H1 (cell line): ENCODE results near the gene ERH. TPM values are rescaled to one million over a fixed set of nuclear protein-coding genes. Genes with fewer than 3 reads are reported as not detected.

ENCODE experiments used
- CHD1 ChIP-seq: IDR thresholded peaks from 2 replicates; pipeline ENCODE4 v1.6.1; 2012; ENCODE audit warnings: low read depth, low read length, improper control_type of control experiment
- CTCF ChIP-seq, 3 experiments: IDR thresholded peaks; 1 replicate in 2 of 3; 2 replicates in 1 of 3; pipeline versions ENCODE4 v1.5.1 to v1.6.1; 2011; ENCODE audit warnings: low read length in 3 of 3, mild to moderate bottlenecking in 3 of 3, inconsistent platforms in 2 of 3, low read depth in 1 of 3, moderate library complexity in 1 of 3; ENCODE audit not compliant: insufficient read depth in 1 of 3; ENCODE audit errors: control extremely low read depth in 1 of 3
- TAF7 ChIP-seq: optimal IDR thresholded peaks from 2 replicates; pipeline ENCODE3; 2011; ENCODE audit warnings: low read depth, mild to moderate bottlenecking, inconsistent platforms, low read length, moderate library complexity, borderline replicate concordance
- TBP ChIP-seq: IDR thresholded peaks from 2 replicates; pipeline ENCODE4 v1.6.1; 2011; ENCODE audit warnings: low read depth, low read length, improper control_type of control experiment
- polyA plus RNA-seq, 7 experiments: library from polyadenylated mRNA; depleted of rRNA in 3 of 7; stranded (reverse) in 5 of 7; unstranded in 2 of 7; fragments of >200 nt in 5 of 7; fragments of 200-250 nt in 2 of 7; gene quantifications; 1 replicate in 5 of 7; 2 replicates in 1 of 7; 4 replicates in 1 of 7; pipeline versions ENCODE4 v1.2.1 to v1.2.3, GENCODE V29; 2011 to 2013; ENCODE audit warnings: missing spikeins in 2 of 7, mixed read lengths in 2 of 7
- total RNA-seq: library from RNA; stranded (reverse); fragmentation: NEBNext Ultra II Directional; extraction: Animal tissue kit (Norgen Biotek cat#: 25700); gene quantifications from 2 replicates; pipeline ENCODE4 v1.2.1, GENCODE V29; 2021

Gene ERH
- total and polyA plus RNA-seq, 2 of the 8 experiments (the other 6 are each of a cell fraction or from before 2014, with no cell fraction given), result 329 to 454 TPM

GRCh38 chr14:69332782-69333395 is 65.2 kb downstream of the ERH start (continued):
- TF ChIP-seq CTCF (IDR thresholded peaks at IDR 0.05; ENCODE audit: control extremely low read depth in 1 of 3, insufficient read depth in 1 of 3, low read depth in 1 of 3, low read length in 3 of 3), result no peak
- no peak for TF ChIP-seq CHD1
- TF ChIP-seq TBP, result no peak
- no peak for TF ChIP-seq TAF7
